HG02885 (cell line): ENCODE measurements around the gene BRSK2.
"Not testable (repeated sequence)": the region's sequence is repeated elsewhere in the genome, so short reads cannot be mapped to it uniquely, and the experiment has no call there.

ENCODE experiments used
- ATAC-seq: cut with Tn5 transposase; IDR thresholded peaks from one replicate; pipeline ENCODE4 v1.9.1; 2021; ENCODE audit warnings: mild to moderate bottlenecking; ENCODE audit not compliant: unreplicated experiment, poor library complexity

Gene BRSK2

GRCh38 chr11:1504581-1505290, 115.0 kb downstream of the BRSK2 start:
- ATAC-seq: no peak

GRCh38 chr11:1505480-1505879, 115.7 kb downstream of the BRSK2 start:
- no peak for ATAC-seq

- no peak for ATAC-seq
Observed at GRCh38 chr11:1506981-1507380, 117.2 kb downstream of the BRSK2 start.

GRCh38 chr11:1507381-1508140, 117.8 kb downstream of the BRSK2 start:
- no peak for ATAC-seq

GRCh38 chr11:1508491-1508891, 118.8 kb downstream of the BRSK2 start:
- no peak for ATAC-seq

GRCh38 chr11:1508986-1509385, 119.3 kb downstream of the BRSK2 start:
- ATAC-seq: no peak

- ATAC-seq: no peak
Observed at GRCh38 chr11:1509626-1510255, 120.0 kb downstream of the BRSK2 start.

GRCh38 chr11:1510351-1510750, 120.6 kb downstream of the BRSK2 start:
- not testable (repeated sequence) for ATAC-seq

GRCh38 chr11:1510928-1511327, 121.2 kb downstream of the BRSK2 start:
- no peak for ATAC-seq

GRCh38 chr11:1511937-1512496, 122.3 kb downstream of the BRSK2 start:
- no peak for ATAC-seq
